Bronchial epithelial cell (primary cell): ENCODE measurements around the gene SPANXB1. TPM values are rescaled to one million over a fixed set of nuclear protein-coding genes. Genes with fewer than 3 reads are reported as not detected.
"Not testable (repeated sequence)": the region's sequence is repeated elsewhere in the genome, so short reads cannot be mapped to it uniquely, and the experiment has no call there.

ENCODE experiments used
- DNase-seq: peaks from one replicate; pipeline ENCODE4 v3.0.0-alpha.2; 2010; ENCODE audit warnings: low read depth
- FAIRE-seq: peaks from 2 replicates; lab custom pipeline; 2011; peaks lifted over from hg19 to GRCh38; lab: Jason Lieb, UNC
- H3K27me3 ChIP-seq: 2 replicates; pipeline ENCODE4 v1.5.1; 2011; ENCODE audit warnings: low read length; ENCODE audit not compliant: control insufficient read depth, insufficient read depth
- H3K36me3 ChIP-seq: 2 replicates; pipeline ENCODE4 v1.5.1; 2011; ENCODE audit warnings: low read length; ENCODE audit not compliant: control insufficient read depth, insufficient read depth
- H3K4me3 ChIP-seq: 2 replicates; pipeline ENCODE4 v1.5.1; 2011; ENCODE audit warnings: mild to moderate bottlenecking, low read depth, low read length, control low read depth
- CTCF ChIP-seq: IDR thresholded peaks from 2 replicates; pipeline ENCODE4 v1.5.1; 2011; ENCODE audit warnings: mild to moderate bottlenecking, moderate library complexity, low read length, control low read depth, inconsistent platforms; ENCODE audit not compliant: insufficient read depth, severe bottlenecking
- total RNA-seq: library from RNA; depleted of rRNA; stranded (reverse); fragments of >200 nt; gene quantifications from 2 replicates; pipeline ENCODE4 v1.2.1, GENCODE V29; 2014

The SPANXB1 gene
- total RNA-seq, result not detected in 2 replicates

- H3K4me3 ChIP-seq, DNase-seq, FAIRE-seq, H3K27me3 ChIP-seq, H3K36me3 ChIP-seq: not testable (repeated sequence)
Observed at GRCh38 chrX:141002568-141002967, at the start of gene SPANXB1. TSS of gene SPANXB1 (plus strand) at chrX:141002594. CDS start at chrX:141002694, 100 bp downstream.

GRCh38 chrX:140967036-140967435, 35.4 kb upstream of the SPANXB1 start:
- TF ChIP-seq CTCF, result no peak
- H3K36me3 ChIP-seq, result no peaks in the 10 kb centered on the region
- no peak overlapping the region for H3K4me3 ChIP-seq
- FAIRE-seq (no peak), DNase-seq (no peak)
- H3K27me3 ChIP-seq, result no peaks in the 10 kb centered on the region

GRCh38 chrX:140971099-140971795, 31.1 kb upstream of the SPANXB1 start:
- FAIRE-seq (no peak), DNase-seq (no peak)
- no peaks in the 10 kb centered on the region for H3K36me3 ChIP-seq
- H3K27me3 ChIP-seq, result no peaks in the 10 kb centered on the region
- no peak for TF ChIP-seq CTCF
- H3K4me3 ChIP-seq, result no peak overlapping the region

- FAIRE-seq (no peak), DNase-seq (no peak)
- Histone ChIP-seq H3K27me3 (no peaks in the 10 kb centered on the region), H3K36me3 (no peaks in the 10 kb centered on the region), H3K4me3 (no peak overlapping the region)
- no peak for TF ChIP-seq CTCF
Observed at GRCh38 chrX:140975472-140975871, 26.9 kb upstream of the SPANXB1 start.

- DNase-seq, result no peak
- Histone ChIP-seq H3K4me3 (no peak overlapping the region), H3K36me3 (no peaks in the 10 kb centered on the region), H3K27me3 (no peaks in the 10 kb centered on the region)
- TF ChIP-seq CTCF, result no peak
- FAIRE-seq, result no peak
Observed at GRCh38 chrX:140980271-140980670, 22.1 kb upstream of the SPANXB1 start.

- Histone ChIP-seq H3K27me3 (no peaks in the 10 kb centered on the region), H3K36me3 (no peaks in the 10 kb centered on the region), H3K4me3 (no peak overlapping the region)
- TF ChIP-seq CTCF, result no peak
- DNase-seq, result no peak
- FAIRE-seq, result no peak
Observed at GRCh38 chrX:140983730-140984129, 18.7 kb upstream of the SPANXB1 start.

GRCh38 chrX:141005243-141005642, 2.8 kb downstream of the SPANXB1 start:
- H3K36me3 ChIP-seq, FAIRE-seq, H3K27me3 ChIP-seq, DNase-seq, H3K4me3 ChIP-seq: not testable (repeated sequence)

GRCh38 chrX:141044246-141044645, 41.9 kb downstream of the SPANXB1 start:
- H3K36me3 ChIP-seq, DNase-seq, H3K27me3 ChIP-seq, H3K4me3 ChIP-seq, FAIRE-seq: not testable (repeated sequence)

- H3K36me3 ChIP-seq, DNase-seq, H3K4me3 ChIP-seq, FAIRE-seq, H3K27me3 ChIP-seq: not testable (repeated sequence)
Observed at GRCh38 chrX:141049878-141050277, 47.5 kb downstream of the SPANXB1 start.
